ENCODE results near the gene FLNB.

The FLNB gene

GRCh38 chr3:57978316-57978715 is 29.9 kb upstream of the FLNB start:
- CTCF ChIA-PET: interaction anchor here (0.9 to 1.8 kb wide), 5 partner anchors 10 to 199 kb away, joined by 3 to 6 read pairs (median 5); partner anchors contain the start of gene FLNB
- DNase-seq (ENCODE audit: extremely low spot score): no peak
- POLR2A ChIA-PET: no interaction called here
- no peak for TF ChIP-seq CTCF (IDR thresholded peaks at IDR 0.05; ENCODE audit: control extremely low read depth, extremely low read depth, low read depth, missing control alignments)

GRCh38 chr3:57980416-57980815 is 27.8 kb upstream of the FLNB start:
- ChIA-PET POLR2A (no interaction called here), CTCF (interaction anchor here (1.5 to 2.2 kb wide), 2 partner anchors 18 to 187 kb away, joined by 4 to 6 read pairs; no protein-coding TSS in a partner anchor)
- DNase-seq (ENCODE audit: extremely low spot score): no peak
- no peak for TF ChIP-seq CTCF (IDR thresholded peaks at IDR 0.05; ENCODE audit: control extremely low read depth, extremely low read depth, low read depth, missing control alignments)

GRCh38 chr3:57981483-57982087 is 26.6 kb upstream of the FLNB start:
- no peak for TF ChIP-seq CTCF (IDR thresholded peaks at IDR 0.05; ENCODE audit: control extremely low read depth, extremely low read depth, low read depth, missing control alignments)
- no peak for DNase-seq (ENCODE audit: extremely low spot score)
- ChIA-PET CTCF (interaction anchor here (2.0 to 2.2 kb wide), 2 partner anchors 32 to 186 kb away, joined by 6 read pairs; no protein-coding TSS in a partner anchor), POLR2A (no interaction called here)

GRCh38 chr3:57982561-57983243 is 25.5 kb upstream of the FLNB start:
- no peak for TF ChIP-seq CTCF (IDR thresholded peaks at IDR 0.05; ENCODE audit: control extremely low read depth, extremely low read depth, low read depth, missing control alignments)
- ChIA-PET POLR2A (no interaction called here), CTCF (interaction anchor here (1.4 to 2.2 kb wide), 4 partner anchors 25 to 323 kb away, joined by 3 to 6 read pairs (median 5); partner anchors contain the start of genes HTD2 and RPP14)
- no peak for DNase-seq (ENCODE audit: extremely low spot score)

GRCh38 chr3:57983734-57984518 is 24.3 kb upstream of the FLNB start:
- peak; percentile 78 for DNase-seq (ENCODE audit: extremely low spot score)
- CTCF ChIA-PET: interaction anchor here (0.9 to 1.6 kb wide), 6 partner anchors 10 to 884 kb away, joined by 3 to 5 read pairs (median 4); partner anchors contain the start of genes HTD2 and RPP14
- POLR2A ChIA-PET: no interaction called here
- TF ChIP-seq CTCF (IDR thresholded peaks at IDR 0.05; ENCODE audit: control extremely low read depth, extremely low read depth, low read depth, missing control alignments): no peak
